ENCODE results near the gene TICAM2. TPM values are rescaled to one million over a fixed set of nuclear protein-coding genes. Genes with fewer than 3 reads are reported as not detected.

TICAM2 gene
- total RNA-seq, 4 donors from 2014 or later = 0.80 to 3.3 TPM; not detected in 2

DNA sequence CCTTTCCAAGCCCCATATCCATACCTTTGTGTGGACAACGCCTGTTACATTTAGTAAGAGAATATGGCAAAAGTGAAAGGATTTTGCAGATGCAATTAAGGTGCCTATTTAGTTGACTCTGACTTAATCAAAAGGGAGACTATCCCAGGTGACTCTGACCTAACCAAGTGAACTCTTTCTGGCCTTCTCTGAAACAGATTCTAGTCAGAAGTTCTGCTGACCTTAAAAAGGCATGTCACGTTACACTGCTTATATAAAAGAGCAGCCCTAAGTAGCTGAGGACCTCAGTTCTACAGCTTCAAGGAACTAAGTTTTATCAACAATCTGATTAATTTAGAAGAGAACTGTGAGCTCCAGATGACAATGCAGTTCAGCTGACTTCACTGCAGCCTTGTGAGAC is 5.7 kb upstream of the TICAM2 start:
- no peaks in the 10 kb centered on the region for H3K27me3 ChIP-seq
- peaks cover 0 to 2% (median 0%) of the 10 kb centered on the region in 4 donors for H3K4me1 ChIP-seq
- DNase-seq = no peak
- peaks cover 0 to 4% (median 0%) of the 10 kb centered on the region in 3 donors for H3K36me3 ChIP-seq
- TF ChIP-seq, protein P1, sequence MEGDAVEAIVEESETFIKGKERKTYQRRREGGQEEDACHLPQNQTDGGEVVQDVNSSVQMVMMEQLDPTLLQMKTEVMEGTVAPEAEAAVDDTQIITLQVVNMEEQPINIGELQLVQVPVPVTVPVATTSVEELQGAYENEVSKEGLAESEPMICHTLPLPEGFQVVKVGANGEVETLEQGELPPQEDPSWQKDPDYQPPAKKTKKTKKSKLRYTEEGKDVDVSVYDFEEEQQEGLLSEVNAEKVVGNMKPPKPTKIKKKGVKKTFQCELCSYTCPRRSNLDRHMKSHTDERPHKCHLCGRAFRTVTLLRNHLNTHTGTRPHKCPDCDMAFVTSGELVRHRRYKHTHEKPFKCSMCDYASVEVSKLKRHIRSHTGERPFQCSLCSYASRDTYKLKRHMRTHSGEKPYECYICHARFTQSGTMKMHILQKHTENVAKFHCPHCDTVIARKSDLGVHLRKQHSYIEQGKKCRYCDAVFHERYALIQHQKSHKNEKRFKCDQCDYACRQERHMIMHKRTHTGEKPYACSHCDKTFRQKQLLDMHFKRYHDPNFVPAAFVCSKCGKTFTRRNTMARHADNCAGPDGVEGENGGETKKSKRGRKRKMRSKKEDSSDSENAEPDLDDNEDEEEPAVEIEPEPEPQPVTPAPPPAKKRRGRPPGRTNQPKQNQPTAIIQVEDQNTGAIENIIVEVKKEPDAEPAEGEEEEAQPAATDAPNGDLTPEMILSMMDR (IDR thresholded peaks at IDR 0.05) = no peak
- no peaks in the 10 kb centered on the region for H3K9me3 ChIP-seq
- H3K27ac ChIP-seq = no peak overlapping the region
- H3K4me3 ChIP-seq = no peak overlapping the region

DNA sequence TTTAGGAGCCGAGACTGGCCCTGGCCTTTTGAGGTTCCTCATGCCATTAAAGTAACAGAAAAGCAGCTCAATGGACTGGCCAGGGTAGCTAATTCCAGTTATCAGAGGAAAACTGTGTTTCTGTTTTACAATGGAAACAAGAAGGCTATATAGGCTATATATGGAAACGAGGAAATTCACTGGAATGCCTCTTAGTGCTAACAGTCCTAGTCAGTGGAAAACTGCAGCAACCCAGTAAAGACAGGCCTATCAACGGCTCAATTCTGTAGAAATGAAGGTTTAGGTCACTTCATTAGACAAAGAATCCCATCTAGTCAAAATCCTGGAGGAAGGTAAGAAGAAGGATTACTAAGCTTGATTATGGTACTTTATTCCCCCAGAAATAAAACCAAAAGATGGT is 3.2 kb upstream of the TICAM2 start:
- no peaks in the 10 kb centered on the region for H3K27me3 ChIP-seq
- no peaks in the 10 kb centered on the region for H3K36me3 ChIP-seq
- TF ChIP-seq, protein P1 (IDR thresholded peaks at IDR 0.05) = no peak
- no peak for TF ChIP-seq POLR2A (IDR thresholded peaks at IDR 0.05)
- H3K9me3 ChIP-seq = no peaks in the 10 kb centered on the region
- H3K4me3 ChIP-seq = no peak overlapping the region
- DNase-seq = no peak
- peaks cover 0 to 10% (median 3%) of the 10 kb centered on the region in 4 donors for H3K4me1 ChIP-seq
- no peak overlapping the region for H3K27ac ChIP-seq

DNA sequence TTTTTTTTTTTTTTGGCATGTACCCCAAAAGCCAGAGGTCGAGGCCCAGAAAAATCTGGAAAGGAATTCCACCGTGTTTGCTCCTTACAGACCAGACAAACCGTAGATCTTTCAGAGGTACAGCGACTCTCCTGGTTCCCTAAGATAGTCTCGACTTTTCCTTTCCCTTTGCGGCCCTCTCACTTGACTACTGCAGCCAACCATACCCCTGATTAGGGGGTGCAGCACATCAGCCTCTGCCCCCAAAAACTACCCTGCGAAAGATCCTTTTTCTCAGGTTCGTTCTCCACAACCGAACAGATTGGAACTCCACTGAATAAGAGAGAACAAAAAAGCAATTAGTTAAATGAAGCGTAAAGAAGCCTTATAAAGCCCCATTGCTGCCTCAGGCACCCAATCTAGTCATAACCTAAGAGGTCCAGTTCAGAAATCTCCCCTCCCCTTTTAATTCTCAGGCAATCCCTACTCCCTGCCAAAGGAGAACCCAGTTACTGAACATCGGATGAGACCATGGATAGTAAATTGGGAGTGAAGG is 379 bp upstream of the TICAM2 start:
- H3K36me3 ChIP-seq = no peaks in the 10 kb centered on the region
- peak overlapping the region; percentile 65 to 95 (median 88) for H3K4me3 ChIP-seq
- no peak for DNase-seq
- H3K27ac ChIP-seq = peak overlapping the region; percentile 41 to 94 (median 91)
- no peaks in the 10 kb centered on the region for H3K9me3 ChIP-seq
- H3K27me3 ChIP-seq = no peaks in the 10 kb centered on the region
- TF ChIP-seq POLR2A (IDR thresholded peaks at IDR 0.05) = no peak
- TF ChIP-seq, protein P1 (IDR thresholded peaks at IDR 0.05) = no peak
- H3K4me1 ChIP-seq = peaks cover 0 to 20% (median 3%) of the 10 kb centered on the region in 4 donors

DNA sequence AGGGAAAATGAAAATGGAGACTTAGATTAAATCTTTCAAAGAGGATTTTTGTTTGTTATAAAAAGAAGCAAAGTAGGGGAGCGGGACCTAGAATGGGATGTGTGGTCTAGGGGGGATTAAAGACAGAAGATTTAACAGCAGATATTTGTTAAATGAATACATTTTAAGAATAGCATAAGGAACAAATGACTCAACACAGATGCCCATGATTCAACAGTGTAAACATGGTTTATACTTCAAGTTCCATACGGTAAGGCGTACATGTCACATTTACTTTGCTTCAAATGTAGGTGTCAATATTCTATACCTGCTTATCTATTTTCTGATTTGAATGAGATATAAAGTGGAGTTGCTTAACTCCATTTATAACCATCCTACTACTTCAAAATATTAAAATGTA is 1.5 kb downstream of the TICAM2 start:
- no peak for TF ChIP-seq POLR2A (IDR thresholded peaks at IDR 0.05)
- TF ChIP-seq, protein P1 (IDR thresholded peaks at IDR 0.05) = no peak
- no peak overlapping the region for H3K4me3 ChIP-seq
- no peaks in the 10 kb centered on the region for H3K27me3 ChIP-seq
- DNase-seq = no peak
- no peak overlapping the region for H3K27ac ChIP-seq
- no peaks in the 10 kb centered on the region for H3K36me3 ChIP-seq
- H3K9me3 ChIP-seq = no peaks in the 10 kb centered on the region
- peaks cover 0 to 20% (median 3%) of the 10 kb centered on the region in 4 donors for H3K4me1 ChIP-seq

DNA sequence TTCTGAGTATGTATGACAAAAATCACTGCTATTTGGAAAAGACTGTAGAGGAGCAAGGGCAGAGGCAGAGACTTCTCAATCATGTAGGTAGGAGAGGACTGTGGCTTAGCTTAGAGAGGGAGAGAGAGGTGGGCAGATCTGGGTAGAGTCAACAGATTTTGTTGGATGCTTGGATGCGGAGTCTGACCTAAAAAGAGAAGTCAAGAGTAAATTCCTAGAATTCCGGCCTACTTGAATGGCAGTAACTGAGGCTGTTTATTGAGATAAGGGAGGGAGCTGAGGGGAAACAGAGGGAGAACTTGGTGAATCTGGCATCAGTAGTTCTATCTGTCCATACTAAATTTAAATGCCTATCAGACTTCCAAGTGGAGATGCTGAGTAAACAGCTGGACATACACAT is 2.4 kb downstream of the TICAM2 start:
- Histone ChIP-seq H3K27ac (peak overlapping the region in 1 of 4 donors; percentile 6), H3K4me3 (no peak overlapping the region), H3K36me3 (no peaks in the 10 kb centered on the region), H3K27me3 (no peaks in the 10 kb centered on the region), H3K9me3 (no peaks in the 10 kb centered on the region), H3K4me1 (peaks cover 0 to 20% (median 3%) of the 10 kb centered on the region in 4 donors)
- no peak for DNase-seq
- TF ChIP-seq POLR2A (IDR thresholded peaks at IDR 0.05) = no peak
- TF ChIP-seq, protein P1 (IDR thresholded peaks at IDR 0.05) = no peak

All from Peyer's patch (tissue), 4 donors.